ENCODE data around the gene SART3.
"Not testable (repeated sequence)": the region's sequence is repeated elsewhere in the genome, so short reads cannot be mapped to it uniquely, and the experiment has no call there.

Gene SART3

DNA sequence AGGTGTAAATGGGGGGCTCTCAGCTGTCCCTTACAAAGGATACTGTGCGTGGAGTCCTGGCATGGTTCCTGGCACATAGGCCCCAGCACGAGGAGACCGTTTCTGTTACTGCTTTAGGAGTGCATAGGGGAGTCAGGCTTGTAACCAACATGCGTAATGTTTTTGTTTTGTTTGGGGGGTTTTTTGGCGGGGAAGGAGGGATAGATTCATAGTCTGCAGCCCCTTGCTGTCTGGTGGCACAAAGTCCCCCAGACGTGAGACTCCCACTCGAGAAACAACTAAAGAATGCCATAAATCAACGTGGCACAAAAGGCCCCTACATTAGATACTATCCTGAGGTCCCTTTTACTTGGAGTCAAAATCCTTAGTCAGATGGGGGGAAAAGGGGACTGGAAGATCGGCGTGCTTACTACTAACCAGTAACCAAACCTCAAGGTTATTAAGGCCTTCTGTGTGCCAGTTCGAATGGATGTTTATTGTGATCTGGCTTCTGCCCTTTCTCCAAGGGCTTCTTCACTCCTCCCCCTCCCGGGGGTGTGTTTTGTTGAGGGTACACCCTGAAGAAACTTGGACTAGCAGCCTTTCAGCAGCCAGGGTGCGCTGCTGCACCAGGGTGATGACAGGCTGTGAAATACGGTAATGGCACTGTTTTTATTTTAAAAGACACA, 2.3 kb upstream of the SART3 start:
- DNase-seq (ENCODE audit: low read depth) = peak; percentile 45

DNA sequence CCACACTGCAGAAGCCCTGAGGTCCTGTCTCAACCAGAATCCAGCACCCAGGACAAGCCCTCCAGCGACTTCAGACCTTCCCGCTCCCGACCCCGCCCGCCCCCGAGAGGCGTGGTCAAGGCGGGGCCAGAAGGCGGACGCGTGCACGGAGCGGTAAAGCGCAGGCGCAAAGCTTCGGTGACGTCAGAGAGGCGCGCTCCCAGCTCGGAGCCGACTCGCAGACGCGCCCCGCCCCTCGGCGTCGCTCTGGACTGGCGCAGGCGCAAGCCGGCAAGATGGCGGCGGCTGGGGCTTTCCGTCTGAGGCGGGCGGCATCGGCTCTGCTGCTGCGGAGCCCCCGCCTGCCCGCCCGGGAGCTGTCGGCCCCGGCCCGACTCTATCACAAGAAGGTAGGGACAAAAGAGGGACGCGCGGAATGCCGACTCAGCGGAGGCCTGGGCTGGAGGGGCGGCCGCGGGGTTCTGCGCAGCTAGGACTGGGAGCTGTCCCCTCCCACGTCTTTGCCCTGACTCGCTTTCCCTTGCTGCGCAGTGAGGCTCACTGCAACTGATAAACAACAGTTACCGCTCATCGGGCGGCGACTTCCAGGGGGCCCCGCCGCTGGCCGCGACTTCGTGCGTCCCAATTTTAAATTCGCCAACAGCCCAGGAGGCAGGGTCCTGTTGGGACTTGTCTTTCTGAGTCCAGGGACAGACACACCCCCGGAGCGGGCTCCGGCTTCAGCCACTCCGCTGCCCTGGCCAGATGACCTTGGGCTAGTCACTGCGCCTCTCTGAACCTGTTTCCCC, 1.6 kb upstream of the SART3 start, which contains the start of gene ISCU:
Gene ISCU (plus strand): TSS at position 249 of the 788 bp plus-strand sequence. CDS start 27 bp downstream, at position 276.
- peak; percentile 99 for DNase-seq (ENCODE audit: low read depth)

DNA sequence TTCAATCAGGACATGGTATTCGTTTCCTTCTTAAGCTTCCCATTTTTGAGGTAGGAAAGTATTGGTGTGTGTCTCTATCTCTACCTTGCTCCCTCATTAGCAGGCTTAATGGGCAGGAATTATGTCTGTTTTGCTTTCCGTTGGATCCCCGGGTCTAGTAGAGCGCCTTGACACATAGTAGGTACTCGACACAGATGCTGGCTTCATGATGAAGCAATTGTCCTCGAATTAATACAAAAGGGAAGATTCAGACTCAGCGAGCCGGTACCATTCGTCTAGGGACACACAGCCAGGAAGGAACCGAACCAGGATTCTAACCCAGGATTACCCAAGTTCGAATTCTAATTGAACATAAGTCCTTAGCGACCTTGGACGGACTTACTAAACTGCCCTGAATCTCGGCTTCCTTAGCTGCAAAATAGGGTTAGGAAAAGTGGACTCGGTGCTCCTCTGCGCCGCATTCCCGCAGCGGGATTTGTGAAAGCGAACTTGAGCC, 927 bp upstream of the SART3 start:
- no peak for DNase-seq (ENCODE audit: low read depth)

DNA sequence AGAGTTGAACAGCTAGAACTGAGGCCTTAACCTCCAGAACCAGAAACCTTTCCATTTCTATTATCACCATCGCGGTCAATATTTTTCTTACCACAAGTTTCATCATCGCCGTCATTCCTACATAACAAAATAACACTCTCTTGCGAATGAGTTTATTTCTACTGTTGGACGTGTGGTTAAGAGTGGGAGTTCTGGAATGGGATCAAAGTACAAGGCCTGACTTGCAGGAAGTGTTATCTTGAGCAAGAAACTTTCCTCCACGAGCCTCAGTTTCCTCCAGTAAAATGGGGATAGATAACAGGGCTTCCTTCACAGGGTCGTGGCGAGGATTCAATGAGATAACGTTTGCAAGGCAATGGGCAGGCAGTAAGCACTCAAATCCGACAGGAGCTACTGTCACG, 652 bp downstream of the SART3 start:
- DNase-seq (ENCODE audit: low read depth) = no peak

DNA sequence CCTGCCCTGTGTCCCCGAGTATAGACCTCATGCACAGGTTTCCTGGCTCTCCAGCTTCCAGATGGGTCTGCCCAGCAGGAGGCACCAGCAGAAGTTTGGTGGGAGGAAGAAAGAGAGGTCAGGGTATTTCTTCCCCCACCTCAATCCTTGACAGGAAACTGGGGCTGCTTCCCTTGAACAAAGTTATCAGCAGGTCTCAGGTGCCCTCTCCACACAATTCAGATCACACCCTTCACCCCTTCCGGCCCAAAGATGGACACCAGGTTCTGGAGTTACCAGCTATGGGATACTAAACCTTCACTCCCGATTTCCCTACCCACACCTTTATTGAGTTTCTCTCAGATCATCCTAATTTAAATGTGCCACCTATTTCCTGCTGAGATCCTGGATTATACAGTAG, 1.2 kb downstream of the SART3 start:
- no peak for DNase-seq (ENCODE audit: low read depth)

DNA sequence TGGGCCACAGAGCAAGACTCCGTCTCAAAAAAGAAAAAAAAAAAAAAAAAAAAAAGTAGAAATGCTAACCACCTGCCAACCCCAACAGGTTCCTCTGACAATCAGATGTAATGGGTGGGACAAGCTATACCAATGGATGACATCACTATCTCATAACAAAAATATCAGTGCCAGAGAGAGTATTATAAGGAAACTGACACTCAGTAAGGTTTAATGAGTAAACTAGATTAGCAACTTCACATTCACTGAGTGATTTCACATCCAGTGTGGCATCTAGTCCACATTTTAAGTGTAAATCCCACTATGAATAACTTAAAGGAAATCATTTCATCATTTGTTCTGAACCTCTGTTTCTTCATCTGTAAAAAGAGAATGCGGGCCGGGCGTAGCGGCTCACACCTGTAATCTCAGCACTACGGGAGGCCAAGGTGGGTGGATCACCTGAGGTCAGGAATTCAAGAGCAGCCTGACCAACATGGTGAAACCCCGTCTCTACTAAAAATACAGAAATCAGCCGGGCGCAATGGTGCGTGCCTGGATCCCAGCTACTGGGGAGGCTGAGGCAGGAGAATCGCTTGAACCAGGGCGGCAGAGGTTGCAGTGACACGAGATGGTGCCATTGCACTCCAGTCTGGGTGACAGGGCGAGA, 1.8 kb downstream of the SART3 start:
- no peak for DNase-seq (ENCODE audit: low read depth)

DNA sequence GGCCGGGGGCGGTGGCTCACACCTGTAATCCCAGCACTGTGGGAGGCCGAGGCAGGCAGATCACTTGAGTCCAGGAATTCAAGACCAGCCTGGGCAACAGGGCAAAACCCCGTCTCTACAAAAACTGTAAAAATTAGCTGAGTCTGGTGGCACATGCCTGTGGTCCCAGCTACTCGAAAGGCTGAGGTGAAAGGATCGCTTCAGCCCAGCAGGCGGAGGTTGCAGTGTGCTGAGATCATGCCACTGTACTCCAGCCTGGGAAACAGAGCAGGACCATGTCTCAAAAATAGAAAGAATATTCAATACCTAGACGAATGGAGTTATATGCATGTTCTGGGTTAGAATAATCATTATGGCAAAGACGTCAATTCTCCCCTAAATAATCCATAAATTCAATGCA, 5.6 kb downstream of the SART3 start:
- not testable (repeated sequence) for DNase-seq (ENCODE audit: low read depth)

DNA sequence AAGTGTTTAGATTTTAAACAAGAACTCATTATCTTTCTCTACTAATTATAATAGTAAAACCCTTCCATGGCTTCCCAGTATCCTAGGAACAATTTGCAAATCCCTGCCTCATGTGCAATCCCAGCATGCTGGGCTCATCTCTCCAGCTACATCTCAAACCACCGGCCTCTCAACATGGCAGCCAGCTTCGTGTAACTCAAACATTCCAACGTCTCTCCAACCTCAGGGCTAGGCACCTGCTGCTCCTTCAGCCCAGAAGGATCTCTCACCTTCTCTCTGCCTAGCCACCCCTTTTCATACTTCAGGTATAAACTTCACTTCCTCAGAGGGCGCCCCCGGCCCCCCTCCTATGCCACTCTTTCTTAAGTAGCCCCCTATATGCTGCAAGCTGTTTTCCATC, 7.2 kb downstream of the SART3 start:
- DNase-seq (ENCODE audit: low read depth) = no peak

DNA sequence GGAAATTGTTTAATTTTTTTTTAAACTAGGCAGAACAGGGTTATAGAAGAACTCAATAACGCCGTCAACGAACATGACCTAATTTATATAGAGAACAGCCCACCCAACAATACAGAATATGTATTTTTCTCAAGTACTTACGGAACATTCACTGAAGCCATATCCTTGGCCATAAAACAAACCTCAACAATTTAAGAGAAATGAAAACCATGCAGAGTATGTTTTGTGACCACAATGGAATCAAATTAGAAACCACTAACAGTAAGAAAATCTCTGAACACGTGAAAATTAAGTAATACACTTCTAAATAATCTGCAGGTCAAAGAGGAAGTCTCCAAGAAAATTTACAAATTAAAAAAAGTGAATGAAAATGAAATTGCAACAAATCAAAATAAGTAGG, 9.4 kb downstream of the SART3 start:
- no peak for DNase-seq (ENCODE audit: low read depth)

DNA sequence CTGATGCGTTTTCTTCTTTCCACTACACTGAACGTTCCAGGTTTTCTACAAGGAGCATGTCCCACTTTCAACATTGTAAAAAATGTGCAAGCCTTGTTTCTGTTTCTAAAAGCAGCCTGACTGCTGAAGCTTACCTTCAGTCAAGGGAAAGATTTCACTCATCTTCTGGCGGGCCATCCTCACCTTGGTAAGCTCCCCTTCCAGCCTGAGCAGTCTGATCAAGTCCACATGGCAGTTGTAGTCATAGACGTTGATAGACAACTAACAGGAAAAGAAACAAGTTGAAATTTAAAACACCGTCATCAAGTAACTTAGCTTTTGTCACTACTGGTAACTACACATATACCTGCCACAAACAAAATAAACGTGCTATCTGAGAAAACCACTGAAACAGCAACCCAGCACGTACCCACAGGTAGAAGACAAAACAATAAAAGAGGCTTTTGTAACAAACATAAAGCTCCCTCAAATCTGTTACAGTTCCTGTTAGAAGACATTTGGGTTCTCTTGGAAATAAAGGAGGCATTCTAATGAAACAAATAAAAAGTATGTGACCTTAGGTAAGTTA, 11.9 kb downstream of the SART3 start:
- no peak for DNase-seq (ENCODE audit: low read depth)

DNA sequence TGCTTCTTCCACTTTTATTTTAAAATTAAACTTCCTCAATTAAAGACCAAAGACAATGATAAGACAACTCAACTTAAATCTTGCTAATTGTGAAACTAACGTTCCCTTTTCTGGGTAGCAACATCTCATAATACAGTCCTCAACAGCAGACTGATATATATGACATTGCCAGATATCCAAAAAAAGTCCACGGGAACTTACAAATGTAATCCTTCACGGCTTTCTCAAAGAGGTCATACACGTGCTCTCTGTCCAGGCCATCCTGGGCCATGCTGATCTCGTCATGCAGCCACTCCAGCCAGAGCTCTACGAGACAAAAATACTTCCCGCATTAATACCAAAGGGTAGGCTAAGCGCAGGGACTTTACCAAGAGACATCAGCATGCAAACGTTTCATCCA, 13.3 kb downstream of the SART3 start:
- no peak for DNase-seq (ENCODE audit: low read depth)

DNA sequence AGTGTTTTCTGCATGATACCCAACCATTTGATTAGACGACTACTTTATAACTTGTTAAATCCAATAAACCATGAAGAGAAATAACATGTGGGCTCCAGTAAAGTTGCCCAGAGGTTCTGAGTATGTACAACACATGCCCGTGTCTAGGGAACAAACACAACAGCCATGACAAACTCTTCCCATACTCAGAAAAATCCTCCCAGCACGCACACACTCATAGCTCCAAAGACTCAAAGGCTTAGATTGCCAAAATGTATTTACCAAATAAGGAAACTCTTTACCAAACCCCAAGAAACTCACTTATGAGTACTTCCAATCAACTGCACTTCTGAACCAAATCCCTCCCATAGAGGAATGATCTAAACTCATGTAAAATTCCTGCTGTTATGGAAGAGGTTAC, 17.3 kb downstream of the SART3 start:
- DNase-seq (ENCODE audit: low read depth) = no peak

DNA sequence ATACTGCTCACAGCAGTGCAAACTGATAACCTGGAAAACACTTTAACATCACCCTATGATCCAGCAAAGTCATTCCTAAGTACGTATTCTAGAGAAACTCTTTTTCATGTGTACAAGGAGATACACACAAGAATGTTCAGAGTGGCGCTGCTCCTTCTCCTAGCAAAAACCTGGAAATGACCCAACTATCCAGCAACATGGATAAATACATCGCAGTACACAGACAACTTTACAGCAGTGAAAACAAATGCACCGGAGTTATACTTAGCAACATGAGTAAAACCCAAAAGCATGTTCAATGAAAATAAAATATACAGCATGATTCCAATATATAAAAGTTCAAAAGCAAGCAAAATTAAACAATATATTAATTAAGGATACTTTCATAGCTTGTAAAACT, 18.7 kb downstream of the SART3 start:
- no peak for DNase-seq (ENCODE audit: low read depth)

DNA sequence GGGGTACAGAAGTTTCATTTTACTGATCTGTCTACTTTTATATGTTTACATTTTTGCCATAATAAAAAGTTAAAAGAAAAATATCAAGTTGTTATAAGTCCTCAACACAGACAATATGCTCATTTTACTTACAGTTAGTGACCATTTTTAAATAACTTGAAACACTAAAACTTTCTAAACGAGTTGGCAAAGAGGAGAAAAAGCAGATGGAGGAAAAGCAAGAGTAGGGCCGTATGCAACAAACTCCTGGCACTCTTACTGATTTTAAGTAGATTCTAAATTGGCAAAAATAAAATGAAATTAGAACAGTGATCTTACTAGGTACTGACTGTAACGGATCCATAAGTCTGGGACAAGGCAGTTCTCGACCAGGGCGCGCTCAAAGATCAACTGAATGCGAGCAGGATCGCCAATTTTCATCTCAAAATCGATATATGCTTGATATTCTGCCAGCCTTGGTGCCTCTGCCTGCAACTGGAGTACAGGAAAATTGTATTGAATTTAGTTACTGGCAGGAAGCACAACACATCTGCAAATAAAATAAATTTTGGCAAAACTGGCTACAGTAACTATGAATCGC, 22.3 kb downstream of the SART3 start:
- no peak for DNase-seq (ENCODE audit: low read depth)

DNA sequence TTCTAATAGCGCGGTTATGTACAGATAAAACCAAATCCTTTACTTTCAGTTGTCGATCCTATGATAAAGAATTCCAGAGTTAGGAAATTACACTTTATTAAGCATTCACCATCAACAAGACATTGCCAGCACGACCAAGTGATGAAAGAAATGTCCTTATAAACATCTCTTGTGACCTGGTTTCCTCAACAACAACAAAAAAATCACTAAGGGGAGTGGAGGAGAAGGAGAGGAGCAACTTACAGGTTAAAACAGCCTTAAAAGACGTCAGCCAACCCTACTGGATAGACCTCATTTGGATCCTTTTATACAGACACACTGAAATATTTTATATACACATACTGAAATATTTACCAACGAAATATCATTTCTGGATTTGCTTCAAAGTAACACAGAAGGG, 22.8 kb downstream of the SART3 start:
- no peak for DNase-seq (ENCODE audit: low read depth)

DNA sequence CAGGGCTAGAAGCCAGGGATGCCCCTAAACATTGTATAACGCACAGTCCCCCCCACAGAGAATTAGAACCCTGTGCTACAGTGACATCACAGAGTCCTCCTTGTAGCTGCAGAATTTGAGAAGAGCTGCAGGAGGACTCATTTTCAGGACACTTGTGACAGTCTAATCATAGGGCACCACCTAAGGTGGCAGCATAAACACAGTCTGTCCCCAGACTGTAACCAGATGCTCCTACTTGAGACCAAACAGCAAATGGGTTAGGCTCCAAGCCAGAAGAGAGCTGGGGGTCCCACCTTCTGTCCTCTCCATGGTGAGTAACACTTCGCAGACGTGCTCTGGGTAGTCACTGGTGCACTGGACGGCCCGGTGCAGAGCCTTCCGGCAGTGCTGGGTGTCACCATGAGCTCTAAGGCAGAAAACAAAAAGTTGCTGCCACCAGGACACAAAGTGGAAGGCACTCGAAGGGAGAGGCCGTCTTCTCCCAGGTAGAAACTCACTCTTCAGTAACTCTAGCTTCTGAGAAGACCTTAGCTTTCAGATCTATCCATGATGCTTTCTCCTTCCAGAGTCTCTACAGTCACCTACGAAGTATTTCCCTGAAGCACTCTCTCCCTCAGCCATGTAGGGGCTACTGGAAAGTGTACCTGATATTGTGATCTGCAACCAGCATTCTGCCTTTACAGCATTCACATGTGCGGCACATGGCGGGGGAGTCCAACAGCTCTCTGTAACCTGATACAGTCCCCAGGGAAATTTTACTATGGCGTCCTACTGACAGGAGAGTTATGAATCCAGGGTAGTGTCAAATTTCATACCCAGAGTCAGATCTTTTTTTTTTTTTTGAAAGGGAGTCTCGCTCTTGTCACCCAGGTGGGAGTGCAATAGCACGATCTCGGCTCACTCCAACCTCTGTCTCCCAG, 28.8 kb downstream of the SART3 start:
- DNase-seq (ENCODE audit: low read depth) = no peak

DNA sequence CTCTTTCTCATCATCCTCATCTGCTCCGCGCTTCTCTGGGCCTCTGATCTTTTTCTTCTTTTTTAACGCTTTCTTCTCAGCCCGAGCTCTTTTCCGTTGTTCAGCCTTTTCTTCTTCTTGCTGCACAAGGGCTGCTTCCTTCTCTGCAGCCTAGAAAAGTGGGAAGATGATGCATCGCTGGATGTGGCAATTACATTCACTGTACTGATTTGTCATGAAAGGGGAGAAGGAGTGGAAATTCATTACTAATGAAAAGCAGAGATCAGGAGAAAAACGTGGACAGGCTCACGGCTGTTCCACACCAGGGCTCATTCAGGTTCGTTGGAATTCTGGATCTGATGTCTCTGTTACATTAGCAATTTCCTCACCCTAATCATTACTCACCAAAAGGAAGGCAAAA, 30.8 kb downstream of the SART3 start:
- DNase-seq (ENCODE audit: low read depth) = no peak

DNA sequence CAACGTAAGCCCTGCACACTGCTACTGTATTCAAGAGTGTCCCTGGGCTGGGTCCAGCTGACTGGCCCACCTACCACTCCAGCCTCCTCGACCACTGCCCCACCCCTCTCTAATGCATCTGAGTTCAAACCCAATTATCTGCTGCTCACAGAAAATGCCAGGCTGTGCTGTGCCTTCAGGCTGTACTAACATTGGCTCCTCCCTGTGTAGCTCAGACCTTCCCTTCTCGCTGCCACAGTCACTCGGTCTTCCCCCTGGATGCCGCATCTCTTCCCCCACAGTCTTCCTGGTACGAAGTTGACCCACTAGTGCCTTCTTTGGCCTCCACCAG, 33.8 kb downstream of the SART3 start:
- DNase-seq (ENCODE audit: low read depth) = no peak

DNA sequence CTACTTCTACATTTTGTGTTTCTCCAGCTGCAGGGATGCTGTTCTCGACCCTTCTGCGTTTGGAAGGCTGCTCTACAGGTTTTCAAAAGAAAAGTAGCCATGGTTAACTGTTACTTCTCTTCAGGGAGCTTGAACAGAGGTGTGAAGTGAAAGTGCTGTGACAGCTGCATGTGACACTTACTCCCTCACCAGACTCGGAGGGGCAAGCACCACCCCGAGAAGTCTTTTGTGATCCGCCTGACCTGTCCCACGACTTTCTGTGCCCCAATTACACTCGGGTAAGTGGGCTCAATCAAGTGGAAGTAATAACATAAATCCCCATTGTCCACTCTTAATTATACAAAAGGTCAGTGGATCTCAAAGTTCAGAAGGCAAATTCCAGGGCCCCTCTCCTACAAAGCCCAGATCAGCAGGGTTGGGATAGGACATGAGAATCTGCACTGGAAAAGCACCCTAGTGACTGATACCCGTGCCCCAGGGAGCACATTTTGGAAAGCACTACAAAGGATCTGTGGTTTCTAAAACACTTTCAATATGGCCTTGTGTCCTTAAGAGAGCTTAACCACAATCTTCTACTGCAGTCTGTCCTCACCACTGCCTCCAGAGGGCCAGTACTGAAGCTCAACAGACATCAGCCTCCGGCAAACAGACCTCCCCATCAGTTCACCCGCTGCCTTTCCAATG, 34.3 kb downstream of the SART3 start:
- no peak for DNase-seq (ENCODE audit: low read depth)

DNA sequence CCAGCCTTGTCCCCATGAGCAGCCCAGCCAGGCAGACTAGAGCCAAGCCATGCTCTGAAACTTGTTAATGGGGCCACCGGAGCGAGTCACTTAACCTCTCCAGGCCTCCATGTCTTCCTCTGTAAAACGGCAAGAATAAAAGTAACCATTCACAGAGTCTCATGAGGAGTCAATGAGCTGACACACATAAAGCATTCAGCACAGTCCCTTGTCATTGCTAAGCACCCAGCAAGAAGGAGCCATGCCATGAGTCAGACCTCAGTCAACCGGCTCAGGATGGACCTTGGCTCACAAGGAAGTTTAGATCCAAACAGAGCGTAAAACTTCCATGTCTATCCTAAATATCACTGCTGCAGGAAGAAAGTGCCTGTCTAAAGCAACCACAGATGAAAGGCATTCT, 35.3 kb downstream of the SART3 start:
- DNase-seq (ENCODE audit: low read depth) = no peak

DNA sequence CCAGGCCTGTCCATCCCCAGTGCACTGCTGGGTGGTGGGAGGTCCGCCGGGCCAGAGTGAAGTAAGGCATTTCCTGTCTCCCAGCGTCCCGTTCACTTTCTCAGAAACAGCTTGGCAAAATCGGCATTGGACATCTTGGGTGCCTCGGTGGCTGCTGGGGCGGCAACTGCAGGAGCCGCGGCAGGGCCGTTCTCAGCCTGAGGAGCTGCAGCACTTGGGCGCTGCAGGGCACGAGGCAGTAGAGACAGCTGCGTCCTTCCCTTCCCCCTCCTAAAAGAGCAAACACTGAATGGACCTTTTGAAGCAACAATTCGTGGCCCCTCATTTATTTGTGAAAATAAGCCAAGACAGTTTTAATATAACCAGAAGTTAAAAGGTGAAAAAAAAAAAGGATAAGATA, 37.6 kb downstream of the SART3 start:
- DNase-seq (ENCODE audit: low read depth) = no peak
